Stimulated activated CD4-positive, alpha-beta T cell treated with anti-CD3 and anti-CD28 coated beads, Interleukin-4, amount 100 ng/mL, for 24 hours (primary cell): ENCODE data around the gene FAM53B.

Experiments
- DNase-seq: peaks from one replicate; pipeline ENCODE4 v3.0.0-alpha.2; 2020

Gene FAM53B

DNA sequence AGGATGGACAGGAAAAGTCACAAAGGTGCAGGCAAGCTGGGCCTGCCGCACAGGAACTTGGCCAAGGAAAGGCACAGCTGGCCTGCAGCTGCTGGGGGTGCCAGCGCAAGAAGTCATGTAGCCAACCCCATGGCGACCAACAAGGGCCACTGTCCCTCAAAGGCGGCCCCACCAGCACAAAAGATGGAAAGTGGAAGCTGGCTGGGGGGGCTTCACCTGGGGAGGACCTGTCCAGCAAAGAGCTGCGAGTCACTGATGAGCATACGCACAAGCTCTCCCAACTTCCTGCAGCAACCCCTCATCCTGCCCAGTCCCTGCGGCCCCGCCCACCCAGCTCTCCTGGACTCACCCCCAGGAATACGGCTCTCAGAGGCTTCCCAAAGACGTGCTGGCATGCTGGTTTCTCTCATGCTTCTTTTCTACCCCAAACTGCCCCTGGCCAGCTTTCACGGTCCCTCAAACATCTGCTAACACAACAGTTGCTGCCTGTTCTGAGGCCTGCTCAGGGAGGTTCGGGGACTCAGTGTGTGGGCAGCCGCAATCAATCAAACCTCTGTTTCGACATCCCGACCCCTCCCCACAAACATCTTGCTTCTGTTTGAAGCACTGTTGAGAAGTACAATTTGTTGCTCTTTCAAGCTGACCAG is 67.6 kb downstream of the FAM53B start:
- DNase-seq: no peak

DNA sequence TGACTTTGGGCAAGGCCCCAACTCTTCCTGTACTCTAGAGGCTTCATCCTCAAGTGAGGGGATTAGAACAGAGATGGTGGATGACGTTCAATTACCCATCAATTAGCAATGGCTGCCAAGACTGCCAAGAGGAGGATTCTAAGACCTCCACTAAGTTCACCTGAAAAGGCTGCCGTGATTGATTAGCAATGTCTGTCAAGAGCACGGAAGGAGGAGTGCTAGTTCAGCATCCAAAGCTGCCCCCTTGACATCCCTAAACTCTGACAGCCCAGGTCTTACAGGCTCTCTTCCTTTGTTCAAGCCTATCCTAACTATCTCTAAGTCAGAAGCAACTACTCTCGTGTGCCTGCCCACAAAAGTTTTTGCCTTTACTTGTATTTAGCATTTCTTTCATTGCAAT is 68.4 kb downstream of the FAM53B start:
- no peak for DNase-seq

DNA sequence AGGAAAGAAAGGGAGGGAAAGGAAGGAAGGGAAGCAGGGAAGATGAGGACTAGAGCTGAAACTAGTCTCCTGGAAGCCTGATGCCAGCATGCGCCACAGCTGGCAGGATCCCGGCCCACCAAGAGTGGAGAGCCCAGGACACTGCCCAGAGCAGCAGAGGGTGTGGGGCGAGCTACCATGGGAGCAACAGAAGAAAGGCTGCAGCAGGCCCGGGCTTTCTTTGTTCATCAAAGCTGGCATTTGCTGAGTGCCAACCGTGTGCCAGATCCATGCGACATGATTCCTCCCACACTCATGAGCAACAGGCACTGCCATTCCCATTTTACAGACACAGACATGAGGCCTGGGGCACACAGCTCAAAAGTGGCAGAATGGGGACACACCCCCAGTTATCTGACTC is 68.9 kb downstream of the FAM53B start:
- no peak for DNase-seq

DNA sequence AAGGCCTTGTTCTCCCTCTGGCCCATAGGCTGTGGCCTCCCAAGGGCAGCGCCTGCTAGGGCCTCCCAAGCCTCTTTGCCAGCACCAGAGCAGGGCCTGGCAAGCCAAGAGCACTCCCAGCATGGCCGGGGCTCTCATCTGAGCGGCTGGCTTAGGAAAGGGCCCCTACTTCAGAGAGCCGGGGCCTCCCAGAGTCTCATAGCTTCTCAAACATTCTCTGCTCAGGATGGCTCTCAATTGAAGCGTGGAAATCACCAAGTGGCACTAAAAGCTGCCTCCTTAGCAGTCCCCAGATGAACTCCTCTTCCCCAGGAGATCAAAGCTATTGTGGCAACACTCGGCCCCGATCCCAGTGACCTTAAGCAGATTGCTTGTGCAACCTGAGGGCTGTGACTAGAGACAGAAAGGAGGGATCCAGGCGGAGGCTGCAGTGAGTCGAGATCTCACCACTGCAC is 69.4 kb downstream of the FAM53B start:
- no peak for DNase-seq

DNA sequence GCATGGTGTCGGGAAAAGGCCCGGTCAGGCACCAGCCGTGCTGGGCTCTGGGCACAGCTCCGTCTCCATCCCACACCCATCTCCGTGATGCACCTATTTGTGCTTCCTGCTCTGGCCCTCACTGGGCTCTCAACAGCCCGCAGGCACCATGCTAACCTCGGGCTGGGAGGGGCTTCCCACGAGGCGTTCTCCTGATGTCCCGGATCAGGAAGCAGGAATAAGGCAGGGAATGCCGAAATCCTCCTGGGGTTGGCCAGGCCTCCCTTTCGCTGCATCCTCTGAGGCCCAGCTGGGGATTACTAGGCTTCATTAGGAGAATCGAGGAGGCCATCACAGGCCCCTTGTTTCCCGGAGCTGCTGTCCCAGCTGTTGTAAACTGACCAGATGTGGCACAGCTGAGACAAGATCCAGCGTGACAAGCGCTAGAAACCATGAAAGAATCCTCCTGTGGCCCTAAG is 72.0 kb downstream of the FAM53B start:
- DNase-seq: no peak

DNA sequence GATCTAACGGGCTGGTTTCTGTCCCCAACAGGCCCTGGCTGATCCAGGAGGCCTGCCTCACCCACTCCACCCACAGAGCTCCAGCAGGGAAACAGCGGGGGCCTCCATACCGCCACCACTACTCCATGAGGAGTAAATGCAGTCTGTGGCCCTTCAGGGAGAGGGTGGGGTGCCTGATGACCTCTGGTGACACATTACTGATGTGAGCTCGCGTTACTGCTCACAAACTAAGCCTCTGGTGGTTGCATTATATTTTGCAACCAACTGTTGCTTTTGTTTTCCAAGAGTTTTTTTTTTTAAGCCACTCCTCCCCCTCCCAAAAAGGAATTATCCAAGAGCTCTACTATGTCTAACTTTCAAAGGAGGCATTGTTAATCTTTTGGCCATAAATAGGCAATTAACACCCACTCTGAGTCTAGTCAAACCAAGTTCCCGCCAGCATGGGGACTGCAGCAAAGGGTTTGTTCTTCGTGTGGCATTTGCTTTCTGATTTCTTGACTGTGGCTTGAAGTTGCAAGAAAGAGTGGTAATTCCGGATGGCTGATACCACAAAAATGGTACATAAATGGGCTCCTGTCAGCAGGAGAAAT is 72.6 kb downstream of the FAM53B start:
- no peak for DNase-seq

DNA sequence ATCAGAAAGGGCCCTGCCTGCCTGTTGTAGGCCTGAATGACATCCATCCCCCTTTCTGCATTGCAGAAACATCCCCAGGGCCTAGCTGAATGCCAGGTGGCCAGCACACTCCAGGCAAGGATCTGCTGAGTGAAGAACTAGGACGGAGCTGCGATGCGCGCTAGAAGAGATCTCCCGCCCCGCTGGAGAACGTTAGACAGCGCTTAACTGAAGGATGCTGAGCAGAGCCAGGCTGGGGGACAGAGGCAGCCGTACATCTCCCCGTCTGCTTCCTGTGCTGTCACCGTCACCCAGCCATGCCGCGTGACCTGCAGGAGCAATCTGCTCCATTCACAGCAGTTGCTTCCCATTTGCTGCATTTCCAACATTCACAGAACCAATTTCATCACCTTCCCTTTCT is 73.3 kb downstream of the FAM53B start:
- DNase-seq: no peak

DNA sequence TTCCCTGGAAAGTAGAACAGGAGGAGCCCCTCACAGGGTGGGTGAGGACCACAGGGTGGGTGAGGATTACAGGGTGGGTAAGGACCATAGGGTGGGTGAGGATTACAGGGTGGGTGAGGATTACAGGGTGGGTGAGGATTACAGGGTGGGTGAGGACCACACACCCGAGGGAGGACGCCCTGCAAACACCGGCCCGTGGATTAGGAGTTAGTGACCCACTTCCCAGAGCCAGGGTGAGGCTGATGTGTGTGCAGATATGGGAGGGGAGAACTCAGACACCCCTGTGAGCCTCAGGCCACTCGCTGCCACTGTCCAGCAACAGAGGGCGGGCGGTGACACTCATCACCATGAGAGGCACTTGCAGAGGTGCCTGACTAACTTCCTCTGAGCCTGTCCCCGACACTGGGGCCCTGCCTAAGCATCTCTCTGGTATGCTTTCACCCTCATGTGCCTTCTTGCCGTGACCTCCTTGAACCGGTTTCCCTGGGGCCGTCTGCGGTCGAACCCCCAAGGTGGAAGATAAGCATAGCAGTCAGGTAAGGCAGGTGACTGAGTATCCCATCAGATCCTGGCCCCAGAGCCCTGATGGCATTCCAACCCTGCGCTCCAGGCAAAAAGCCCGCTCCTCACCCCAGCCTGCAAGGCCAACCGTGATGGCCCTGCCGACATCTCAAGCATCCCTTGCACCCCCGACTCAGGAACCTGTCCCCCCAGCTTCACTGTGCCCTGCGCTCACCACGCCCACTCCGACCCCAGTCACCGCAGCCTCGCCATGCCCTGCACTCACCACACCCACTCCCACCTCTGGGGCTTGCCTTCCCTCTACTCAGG is 74.1 kb downstream of the FAM53B start:
- no peak for DNase-seq

DNA sequence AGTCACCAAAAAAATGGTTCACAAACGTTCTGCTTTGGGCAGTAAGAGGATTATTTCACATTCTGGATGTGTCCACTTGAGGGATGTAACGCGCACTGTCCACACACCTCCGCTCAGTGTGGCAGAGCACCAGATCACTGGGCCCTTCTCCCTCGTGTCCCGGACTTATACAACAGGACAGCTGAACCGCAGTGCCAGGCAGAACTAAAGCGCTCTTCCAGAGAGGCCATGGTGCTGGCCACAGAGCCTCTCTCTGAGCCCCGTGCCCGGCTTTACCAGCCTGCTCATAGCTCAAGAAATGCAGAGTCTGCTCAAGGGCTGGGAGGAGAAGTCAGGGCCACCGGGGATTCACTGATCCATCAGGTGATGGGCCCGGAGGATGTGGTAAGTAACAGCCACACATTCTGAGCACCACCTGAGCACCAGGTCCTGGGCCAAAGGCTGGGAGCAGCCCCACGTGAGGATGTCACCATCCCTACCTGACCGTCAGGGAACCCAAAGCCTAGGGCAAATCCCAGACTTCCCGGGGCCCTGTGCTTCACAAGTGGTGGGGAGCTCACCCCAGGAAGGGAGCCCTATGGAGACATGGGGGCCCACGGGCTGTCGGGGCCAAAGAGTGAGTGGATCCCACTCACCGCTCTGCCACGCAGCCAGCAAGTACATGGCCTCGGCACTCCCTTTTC is 74.9 kb downstream of the FAM53B start:
- no peak for DNase-seq

DNA sequence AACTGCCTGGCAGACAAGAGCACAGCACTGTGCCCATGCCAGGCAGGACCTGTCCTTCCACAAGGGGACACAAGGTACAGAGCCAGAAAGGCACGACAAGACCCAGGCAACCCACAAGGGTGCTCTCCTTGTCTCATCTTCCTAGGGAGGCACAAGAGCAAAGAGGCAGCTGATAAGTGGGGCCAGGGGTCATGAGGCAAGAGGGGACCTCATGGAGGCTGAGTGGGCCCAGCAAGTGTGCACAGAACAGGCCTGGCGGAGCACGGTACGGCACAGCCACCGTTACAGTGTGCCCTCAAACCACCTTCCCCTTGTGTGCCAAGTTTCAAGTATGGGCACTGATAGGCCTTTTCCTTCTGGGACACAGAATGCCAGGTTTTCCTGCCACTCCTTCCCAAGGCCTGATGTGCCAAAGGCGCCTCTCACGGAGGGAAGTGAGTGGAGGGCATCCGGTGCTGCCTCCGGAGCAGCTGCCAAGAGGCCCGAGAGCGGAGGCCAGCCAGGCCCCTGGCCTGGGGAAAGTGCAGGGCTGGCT is 75.6 kb downstream of the FAM53B start:
- DNase-seq: no peak

DNA sequence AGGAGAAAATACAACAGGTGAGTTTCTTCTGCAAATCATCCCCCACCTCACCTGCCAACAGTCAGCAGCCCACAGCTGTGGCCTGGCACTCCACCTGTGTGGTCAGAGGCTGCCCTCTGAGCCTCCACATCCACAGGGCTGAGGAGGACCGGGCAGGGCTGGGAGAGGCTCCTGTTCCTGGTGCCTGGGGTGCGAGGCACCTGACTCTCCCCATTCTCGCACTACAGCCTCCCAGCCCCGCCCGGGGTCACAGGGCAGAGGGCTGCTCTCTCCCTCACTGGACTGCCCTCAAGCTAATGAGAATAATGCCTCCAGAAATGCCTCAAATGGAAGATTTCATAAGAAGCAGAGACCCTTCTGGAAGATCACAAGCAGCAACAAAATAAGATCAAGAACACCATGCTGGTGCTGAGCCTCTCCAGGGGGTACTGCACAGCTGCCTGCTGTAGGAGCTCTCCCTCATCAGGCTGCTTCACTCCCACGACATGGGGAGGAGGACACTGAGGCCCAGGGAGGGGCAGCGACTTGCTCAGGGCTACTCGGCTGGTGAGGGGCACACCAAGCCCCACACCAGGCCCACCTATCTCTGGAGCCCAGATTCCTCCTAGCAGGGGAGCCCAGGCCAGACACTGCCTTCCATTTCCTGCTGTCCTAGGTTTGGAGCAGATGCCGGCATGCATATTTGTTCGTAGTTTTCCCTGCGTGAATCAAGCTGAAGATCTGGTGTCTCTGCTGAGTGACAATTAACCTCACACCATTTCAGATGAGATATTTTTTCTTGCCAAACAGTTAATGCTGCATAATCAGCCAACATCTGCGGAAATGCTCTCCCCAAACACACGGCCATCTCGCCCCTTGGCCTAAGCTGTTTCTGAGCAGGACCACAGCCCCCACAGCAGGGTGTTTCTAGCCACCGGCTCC is 76.5 kb downstream of the FAM53B start:
- DNase-seq: no peak

DNA sequence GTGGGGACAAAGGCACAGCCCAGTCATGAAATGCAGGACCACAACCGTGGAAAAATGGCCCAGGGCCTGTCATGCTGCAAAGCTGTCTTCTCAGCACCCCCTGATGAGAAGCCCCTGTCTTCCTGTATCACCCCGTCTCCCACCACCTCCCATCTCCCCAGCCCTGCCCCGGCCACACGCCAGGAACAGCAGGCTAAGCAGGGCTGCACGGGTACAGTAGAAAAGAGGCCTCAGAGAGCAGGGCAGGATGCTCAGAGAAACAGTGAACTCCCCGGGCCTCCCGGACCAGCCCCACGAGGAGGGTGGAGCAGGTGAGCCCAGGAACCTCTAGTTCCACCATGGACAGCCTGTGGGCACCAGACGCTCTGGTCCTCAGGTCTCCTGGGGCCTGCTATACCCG is 77.7 kb downstream of the FAM53B start:
- DNase-seq: no peak

DNA sequence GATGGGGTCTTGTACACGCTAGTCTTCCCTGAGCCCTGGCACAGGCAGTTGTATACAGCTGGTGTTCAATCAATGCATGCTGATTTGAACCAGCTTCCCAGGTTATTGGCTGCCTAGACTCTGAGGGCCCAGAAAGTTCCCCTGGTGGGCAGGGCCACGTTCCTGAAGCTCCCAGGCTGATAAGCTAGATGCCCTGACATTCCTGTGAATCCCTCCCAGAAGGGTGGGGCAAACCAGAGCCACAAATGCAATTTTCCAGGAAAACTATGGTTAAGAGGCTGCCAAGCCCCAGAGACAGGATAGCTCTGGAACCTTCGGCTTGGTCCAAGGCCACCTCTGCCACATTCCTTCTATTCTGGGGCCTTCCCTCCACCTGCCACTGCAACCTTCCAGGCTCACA is 78.2 kb downstream of the FAM53B start:
- DNase-seq: no peak

DNA sequence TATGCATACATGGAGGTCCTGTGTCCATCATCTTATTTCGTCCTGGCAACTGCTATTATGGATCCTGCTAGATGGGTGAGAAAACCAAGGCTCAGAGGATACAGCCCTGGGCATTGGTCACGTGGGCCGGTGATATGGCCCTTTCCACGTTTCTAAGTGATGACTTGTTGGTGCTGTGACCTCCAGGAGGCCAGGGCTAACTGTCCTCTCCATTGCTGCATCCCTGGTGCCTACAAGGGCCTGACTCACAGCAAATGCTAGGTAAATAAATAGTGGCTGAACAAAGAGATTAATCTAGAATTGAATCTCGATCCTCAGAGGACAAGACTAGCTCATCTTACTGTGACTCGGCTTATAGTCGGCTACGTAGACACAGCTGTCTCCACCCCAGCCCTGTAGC is 78.6 kb downstream of the FAM53B start:
- no peak for DNase-seq

DNA sequence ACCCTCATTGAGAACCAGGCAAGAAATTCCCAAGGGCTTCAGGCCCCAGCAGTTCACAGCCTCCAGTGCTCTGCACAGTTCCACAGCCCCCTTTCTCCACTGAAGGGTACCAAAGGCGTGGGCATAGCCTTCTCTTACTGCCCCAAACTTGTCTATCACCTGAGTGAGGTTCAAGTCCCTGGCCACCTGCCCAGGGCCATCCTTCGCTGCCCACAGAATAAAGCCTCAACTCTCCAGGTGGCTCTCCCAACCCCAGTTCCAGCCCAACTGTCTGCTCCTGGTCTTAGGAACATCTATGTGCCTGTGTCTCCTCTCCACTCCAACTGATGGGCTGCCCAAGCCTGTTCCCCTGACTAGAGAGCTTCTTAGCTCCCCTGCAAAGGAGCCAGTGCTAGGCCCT is 79.1 kb downstream of the FAM53B start:
- no peak for DNase-seq

DNA sequence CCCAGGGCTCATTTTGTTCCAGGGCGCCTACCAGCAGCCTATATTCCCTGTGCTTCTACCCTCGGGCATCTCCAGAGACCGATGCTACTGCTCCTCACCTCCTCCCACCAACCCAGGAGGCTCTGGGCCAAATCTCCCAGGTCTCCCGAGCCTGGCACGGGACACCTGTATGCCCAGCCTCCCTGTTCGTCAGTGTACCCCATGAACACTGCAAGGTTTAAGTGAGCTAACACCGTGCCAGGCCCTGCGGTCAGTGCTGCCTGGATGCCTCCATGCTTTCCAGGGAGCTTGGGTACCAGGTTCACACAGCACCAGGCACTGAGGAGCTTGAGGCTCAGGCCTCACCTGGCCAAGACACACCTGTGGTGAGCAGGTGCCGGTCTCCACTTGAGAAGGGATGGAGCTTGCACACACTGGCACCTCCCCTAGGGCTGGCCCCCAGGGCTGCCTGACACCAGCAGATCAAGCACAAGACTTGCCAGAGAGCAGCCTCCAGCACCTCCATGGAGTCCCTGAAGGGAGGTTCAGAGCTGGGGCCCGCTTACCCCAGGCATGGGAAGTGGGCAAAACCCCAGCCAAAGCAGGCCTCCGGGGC is 80.3 kb downstream of the FAM53B start:
- no peak for DNase-seq

DNA sequence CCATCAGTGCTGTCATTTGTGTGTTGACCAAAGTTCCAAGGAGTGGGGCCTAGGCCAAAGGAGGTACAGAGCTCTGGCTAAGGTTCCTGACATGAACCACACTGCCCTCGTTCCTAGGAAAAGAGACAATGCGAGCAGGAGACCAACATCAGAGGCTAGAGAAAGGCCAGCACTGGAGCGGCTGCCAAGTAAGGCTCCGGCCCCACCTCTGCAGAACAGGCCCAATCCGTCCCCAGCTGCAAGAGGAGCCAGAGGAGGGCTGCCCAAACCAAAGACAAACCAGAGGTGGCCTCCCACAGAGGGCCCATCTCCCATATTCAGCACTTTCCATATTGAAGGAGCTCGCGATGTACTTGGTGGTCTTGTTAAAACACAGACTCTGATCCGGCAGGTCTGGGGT is 81.0 kb downstream of the FAM53B start:
- no peak for DNase-seq

DNA sequence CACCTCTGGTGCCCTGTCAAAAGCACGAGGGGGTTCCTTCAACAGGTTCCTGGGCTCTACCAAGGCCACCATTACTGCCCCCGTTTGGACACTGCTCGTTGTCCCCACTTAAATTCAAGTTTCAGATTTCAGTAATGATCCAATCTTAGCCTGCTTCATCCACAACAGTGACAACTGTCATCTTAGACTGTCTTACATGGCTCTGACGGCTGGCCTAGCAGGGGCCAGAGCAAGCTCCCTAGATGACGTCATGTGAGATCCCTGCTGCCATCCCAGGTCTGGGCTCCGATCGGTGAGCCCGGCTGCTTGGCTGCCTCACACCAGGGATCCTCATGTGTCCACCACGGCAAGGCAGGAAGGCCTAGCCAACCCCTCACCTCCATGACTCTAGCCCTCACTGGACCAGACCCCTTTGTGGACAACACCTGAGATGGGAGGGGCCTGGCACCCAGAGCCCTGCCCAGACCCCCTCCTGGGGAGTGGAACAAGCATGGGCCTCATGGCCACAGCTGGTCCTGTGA is 82.5 kb downstream of the FAM53B start:
- DNase-seq: no peak

DNA sequence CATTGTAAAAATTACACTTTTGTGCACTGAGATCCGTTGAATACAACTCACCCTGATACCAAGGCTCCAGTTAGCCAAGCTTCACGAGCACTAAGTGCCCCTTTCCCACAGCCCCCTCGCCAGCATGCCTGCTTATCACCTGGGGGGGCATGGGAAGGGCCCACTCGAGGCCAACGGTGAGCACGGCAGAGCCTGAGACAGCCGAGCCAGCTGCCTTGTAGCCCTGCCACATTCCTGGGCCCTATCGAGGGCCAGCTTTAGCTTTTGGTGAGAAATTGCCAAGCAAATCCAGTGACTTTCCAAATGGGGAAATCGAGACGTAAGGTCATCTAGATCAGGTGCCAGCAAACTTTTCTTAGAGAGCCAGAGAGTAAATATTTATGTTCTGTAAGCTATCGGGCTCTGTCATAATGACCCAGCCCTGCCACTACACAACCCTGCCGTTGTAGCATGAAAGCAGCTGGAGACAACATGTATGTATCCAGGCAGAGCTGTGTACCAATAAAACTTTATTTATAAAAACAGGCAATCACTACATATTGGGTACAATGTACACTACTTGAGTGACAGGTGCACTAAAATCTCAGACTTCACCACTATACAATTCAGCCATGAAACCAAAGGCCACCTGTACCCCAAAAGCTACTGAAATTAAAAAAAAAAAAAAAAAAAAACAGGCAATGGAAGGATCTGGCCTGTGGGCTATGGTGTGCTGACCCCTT is 83.6 kb downstream of the FAM53B start:
- no peak for DNase-seq

DNA sequence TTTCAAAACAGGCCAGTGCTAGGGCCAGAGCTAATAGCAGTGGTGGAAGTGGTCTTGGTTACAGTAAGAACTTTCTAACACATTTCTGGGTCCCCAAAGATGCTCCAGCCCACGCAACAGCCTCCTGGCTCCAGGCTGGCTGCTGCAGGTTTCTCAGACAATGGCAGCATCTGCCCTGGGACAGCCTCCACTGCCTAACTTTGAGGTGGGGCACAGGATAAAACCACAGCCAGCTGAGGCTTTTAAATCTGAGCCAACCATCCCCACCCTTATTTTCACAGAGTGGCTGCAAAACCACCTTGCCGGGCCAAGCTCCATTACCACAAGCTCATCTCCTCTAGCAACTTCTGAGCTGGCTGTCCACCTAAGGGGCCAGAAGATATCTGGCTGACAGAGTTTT is 84.8 kb downstream of the FAM53B start:
- no peak for DNase-seq
